HG03575 (cell line): ENCODE results near the gene TMSB4X.

Experiments
- ATAC-seq: cut with Tn5 transposase; IDR thresholded peaks from one replicate; pipeline ENCODE4 v1.9.1; 2021; ENCODE audit not compliant: unreplicated experiment, insufficient number of reproducible peaks, low FRiP score; ENCODE audit errors: extremely low read depth

The TMSB4X gene

DNA sequence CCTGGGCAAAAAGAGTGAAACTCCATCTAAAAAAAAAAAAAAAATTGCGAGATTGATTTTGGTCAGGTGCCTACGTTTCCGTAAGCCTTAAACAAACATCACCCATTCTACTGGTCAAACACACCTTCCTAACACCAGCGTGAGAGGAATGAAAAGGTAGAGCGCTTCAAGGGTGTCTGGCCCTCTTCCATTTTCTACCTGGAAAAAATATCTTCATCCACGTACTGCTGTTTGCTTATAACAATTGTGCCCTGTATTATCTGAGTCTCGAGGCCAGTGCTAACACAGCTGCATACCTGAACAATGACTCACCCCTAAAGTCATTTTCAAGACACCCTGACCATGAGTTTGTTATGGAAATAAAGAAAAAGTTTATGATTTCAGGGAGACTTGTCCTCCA lies 13.9 kb downstream of the TMSB4X start:
- ATAC-seq = no peak

DNA sequence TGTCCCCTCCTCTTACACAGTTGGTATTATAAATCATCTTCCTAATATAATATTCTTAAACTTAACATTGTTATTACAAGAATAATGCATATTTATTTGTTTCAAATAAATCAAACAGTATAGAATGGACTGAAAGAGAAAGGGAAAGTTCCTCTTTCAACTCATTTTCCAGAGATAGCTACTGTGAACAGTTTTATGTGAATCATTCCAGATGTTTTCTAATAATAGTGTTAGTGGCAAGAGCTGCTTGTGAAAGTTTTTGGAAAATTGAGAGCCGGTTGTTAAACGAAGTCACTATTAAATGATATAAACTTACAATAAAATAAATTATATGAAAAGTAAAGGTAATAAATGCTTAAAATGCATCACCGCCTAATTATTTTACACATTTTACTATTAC lies 14.6 kb downstream of the TMSB4X start:
- ATAC-seq = no peak

DNA sequence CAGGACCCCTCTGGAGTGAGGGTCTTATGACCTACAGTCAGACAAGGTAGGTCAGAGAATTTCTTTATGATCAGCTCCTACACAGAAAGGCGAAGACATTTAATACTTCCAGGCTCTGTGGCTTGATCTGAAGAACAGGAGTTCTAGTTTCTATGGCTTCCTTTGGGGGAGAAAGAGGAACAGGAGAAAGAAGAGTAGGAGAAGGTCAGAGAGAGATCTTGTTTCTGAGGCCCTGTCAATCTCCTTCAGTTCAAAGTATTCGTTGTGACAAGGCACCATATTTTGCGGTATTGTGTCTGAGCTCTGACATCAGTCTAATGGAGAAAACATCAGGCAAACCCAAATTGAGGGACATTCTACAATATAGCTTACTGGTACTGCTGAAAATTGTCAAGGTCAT lies 16.7 kb downstream of the TMSB4X start:
- ATAC-seq = no peak

DNA sequence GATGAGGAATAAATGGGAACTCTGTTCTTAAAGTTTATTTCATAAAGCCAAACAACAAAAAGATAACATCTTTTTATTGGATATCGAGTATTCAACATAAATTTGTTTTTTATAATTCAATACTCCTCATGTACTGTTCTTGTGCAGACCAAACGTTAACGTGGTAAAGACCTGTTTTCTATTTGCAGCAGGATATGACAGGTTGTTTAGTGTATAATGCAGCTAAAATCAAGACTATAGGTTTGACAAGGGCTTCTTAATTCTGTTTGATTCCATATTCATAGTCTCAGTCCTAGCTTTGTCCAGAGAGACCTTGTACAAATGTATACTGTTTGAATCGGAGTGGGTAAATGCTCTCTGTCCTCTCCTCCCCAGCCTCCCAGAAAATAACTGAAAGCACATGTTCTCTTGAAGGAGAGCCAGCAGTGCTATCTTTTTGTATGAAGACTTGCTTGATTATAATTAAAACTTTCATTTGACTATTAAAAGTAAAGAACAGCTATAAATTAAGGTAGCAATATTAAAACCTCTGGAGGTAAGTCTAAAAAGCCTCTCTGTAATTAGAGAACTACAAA lies 17.7 kb downstream of the TMSB4X start:
- no peak for ATAC-seq

DNA sequence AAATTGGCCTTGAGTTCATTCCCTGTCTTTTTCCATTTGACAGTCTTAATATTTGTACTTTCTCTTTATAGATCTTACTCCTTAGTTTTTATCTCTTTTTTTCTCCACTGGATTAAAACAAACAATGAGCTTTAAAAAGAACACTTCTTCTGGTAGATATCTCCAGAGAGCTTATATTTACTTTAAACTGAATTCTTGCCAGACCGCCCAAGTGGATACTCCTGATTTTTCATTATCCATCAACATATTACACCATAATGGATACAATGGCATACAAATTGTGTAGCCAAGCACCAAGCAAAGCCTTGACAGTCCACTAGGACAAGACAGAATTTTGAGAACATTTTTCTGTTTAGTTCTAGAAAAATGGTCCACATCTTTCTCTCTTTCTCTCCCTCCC lies 18.9 kb downstream of the TMSB4X start:
- no peak for ATAC-seq

DNA sequence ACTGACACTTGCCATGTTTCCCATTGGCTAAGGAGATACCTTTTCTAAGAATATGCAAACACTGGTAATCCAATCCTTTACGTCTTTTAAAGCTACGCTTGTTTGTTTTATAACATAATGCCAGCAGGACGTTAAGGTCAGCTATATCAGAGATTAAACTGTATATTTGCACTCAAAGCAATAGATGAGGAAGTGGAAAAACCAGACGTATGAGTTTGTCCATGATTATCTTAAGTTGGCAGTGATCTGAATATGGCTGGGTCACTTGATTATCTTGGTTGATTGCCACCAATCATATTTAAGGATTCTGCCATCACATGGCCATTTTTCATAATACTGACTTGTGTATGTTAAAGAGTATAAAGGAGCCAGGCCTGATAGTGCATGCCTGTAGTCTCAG lies 19.4 kb downstream of the TMSB4X start:
- no peak for ATAC-seq

DNA sequence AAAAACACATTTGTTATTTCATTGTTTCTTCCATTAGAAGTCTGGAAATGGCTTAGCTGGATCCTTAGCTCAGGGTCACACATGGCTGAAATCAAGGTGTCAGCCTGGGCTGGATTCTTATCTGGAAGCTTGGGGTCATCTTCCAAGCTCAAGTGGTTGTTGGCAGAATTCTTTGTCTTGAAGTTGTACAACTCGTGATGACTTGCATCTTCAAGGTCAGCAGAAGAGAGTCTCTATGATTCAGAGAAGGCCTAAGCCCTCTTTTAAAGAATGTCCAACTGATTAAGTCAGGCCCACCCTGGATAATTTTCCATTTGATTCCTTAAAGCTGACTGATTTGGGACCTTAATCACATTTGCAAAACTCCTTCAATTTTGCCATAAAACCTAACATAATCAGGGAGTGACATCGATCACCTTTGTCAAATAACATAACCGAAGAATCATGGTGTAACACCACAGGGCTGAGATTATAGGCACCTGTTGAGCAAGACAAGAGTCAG lies 22.1 kb downstream of the TMSB4X start:
- ATAC-seq = no peak

DNA sequence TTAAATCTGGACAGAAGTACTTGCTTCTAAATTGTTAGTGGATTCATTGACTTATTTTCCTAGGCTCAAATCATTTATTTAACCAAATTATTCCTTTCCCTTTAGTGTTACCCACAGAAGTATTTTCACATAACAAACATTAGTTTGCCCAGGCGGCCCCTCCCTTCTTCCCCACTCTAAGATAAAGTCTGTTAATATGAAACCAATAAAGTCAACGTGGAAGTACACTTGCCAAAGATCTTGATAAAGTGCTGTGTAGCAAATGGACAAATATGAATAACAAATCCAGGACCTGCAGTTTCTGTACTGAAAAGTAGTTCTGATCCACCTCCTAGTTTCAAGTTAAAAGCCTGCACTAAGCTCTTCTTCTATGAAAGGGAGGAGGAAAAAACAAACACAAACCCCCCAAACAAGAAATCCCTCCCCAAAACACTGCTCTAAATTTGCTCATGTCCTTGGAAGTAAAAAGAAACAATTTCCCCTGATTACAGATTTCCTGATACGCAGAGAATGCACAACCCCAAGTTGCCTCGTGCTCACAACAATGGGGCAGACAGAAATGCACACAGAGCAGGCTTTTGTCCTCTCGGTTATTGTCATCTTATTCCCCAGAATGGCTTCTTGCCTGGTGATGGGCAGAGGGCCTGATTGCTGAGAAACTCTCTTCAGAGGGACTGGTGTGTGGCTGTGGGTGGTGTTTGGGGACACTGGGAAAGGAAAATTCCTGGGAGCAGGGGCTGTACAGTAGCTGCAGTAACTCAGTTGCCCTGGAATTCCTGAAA lies 23.2 kb downstream of the TMSB4X start:
- ATAC-seq = no peak

DNA sequence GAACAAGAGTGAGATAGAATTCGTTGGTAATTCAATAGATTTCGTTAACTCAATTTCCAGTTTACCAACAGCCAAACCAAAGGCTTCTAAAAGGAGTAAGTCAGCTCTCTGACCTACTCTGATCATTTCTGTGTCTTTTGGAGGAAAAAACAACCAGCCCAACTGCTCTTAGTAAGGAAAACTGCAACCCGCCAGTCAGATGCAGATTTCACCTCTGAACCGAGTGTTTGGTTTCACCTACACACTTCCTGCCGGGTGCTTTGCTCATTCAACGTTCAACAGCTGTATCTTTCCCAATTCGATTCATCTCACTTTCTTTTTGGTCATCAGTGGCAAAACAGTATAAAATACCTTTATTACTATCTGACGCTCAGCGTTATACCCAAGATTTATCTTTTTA lies 24.5 kb downstream of the TMSB4X start:
- ATAC-seq = no peak

DNA sequence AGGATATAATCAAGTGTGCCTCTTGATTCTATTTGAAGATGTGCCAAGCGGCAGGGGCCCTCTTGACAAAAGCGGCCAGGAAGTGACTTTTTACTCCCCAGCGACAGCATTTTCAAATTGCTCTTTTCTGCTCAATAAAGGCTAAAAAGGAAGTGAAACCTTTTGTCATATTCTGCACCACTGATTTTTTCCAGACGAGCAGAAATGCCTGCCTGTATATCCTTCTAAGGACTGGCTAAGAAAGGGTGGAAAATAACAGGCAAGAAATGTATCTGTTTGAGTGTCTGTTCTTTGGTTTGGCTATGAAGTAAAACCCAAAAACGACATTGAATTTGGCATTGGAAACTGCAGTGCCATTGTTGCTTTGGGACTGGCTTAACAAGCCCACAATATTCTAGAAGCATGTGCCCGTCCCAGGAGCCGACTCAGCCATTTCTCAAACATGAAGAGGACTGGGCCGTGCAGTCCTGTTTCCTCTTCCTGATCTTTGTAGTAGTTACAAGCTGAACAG lies 25.4 kb downstream of the TMSB4X start:
- ATAC-seq = no peak

DNA sequence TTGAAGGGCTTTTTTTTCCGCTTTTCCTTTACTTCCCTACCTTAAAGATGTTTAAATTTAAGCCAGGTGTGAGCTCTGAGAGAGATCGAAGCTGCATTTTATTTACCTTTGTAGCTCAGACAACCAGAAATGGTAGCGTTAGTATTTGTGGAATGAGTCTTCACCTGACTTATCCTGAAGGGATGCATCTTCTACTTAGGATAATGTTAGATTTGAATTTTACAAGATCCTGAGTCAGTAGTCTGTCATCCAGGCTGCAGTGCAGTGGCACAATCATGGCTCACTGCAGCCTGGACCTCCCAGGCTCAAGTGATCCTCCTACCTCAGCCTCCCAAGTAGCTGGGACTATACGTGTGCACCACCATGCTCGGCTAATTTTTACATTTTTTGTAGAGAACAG lies 26.2 kb downstream of the TMSB4X start:
- ATAC-seq = no peak

DNA sequence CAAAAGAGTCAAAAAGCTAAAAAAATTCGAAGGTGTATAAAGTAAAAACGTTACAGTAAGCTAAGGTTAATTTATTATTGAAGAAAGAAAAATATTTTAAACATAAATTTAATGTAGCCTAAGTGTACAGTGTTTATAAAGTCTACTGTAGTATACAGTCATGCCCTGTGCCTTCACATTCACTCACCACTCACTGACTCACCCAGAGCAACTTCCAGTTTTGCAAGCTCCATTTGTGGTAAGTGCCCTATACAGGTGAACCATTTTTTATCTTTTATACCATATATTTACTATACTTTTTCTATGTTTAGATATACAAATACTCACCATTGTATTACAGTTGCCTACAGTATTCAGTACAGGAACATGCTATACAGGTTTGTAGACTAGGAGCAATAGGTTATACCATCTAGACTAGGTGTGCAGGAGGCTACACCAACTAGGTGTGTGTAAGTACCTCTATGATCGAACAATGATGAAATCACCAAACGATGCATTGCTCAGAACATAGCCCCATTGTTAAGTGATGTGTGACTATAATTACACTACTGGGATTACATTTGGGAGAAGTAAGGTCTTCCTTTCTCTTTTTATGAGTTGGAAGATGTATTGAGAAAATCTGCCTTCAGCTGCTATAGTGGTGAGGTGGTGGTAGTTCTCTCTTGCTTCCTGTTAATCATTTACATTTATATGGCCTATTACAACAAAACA lies 27.2 kb downstream of the TMSB4X start:
- ATAC-seq = no peak

DNA sequence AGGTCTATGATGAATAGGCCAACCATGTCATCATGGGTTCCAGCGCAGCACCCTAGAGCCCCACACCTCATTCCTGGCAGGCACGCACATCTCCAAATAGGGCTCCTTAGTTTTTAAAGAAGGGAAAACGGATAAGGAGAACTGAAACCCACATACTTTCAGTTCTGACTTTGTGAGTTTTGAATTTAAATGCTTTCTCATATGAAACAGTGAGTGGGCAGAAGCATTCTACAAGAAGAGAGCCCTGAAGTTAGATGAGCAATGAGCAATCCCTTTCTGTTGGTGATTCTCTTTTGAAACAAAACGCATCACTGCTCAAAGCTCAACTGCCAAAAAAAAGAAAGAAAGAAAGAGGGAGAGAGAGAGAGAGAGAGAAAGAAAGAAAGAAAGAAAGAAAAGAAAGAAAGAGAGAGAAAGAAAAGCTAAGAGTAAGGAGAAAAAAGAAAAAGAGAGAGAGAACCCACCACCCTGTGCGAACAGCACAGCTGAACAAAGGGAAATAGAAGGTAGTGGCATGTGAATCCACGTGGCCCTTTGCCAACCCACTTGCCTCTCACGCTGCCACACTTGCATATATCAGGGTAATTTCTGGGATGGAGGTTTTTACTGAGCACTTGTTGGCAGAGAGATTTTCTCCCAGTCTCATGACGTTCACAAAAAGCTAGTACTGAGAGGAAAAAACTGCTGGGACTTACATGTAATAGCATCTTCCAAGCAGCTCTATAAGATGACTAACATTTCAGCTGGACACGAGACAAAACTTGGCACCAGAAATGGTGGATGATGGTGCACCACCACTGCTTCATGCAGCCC lies 31.0 kb downstream of the TMSB4X start:
- ATAC-seq = peak; percentile 33

DNA sequence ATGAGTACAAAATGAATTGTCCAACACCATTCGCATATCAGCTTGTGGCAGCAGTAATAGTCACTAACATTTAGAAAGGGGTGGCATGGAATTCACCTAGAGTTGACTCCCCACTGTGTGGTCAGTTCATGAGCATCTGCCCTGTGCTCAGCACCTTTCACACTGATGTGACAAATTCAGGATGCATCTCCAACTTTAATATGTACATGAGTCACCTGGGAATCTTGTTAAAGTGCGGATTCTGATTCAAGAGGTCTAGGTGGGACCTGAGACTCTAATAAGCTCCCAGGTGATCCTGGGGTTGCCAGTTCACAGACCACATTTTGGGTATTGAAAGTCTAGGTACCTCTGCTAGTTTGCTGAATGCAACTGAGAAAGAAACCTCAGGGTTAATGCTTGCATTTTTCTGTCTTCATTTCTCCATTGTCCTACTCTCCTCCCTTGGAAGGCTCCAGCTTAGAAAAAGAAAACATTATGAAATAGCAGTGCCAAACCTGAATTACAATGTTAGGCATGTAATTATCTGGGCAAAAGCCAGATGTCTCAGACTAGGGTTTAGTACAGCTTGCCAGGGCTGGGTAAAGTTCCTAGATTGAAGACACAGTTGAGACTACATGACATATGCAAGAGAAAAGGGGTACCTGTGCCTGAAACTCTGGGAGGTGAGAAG lies 32.7 kb downstream of the TMSB4X start:
- no peak for ATAC-seq

DNA sequence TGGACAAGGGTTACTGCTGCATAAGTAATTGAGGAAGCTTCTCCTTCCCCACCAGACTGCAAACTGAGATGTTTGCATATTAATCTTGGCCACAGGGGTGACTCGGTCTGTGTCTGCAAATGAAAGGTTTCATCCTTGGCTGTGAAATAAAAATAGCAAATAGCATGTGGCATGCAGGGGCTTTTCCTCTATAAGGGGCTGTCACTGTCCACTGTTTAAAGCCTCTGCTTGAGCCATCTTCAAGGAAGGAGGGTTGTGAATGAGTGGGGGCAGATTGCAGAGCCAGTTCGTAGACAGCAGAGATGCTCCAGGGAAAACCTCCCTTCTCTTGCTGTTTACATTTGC lies 33.3 kb downstream of the TMSB4X start:
- ATAC-seq = no peak

DNA sequence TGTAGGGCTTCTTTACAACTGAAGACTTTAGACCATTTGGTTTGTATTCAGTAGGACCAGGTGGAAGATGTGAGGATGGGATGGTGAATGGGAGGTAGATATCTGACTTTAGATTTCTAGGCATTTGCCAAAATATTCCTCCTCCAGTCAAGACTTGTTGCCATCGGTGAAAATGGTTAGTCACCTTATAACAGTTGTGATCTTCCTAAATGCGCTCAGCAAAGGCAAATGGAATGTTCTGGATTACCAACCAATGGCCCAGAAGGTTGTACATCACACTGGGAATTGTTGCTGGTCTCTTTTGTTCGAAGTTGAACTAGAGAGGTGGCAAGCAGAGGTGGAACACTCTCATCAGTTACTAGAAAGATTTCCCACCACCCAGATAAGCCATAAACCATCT lies 33.9 kb downstream of the TMSB4X start:
- ATAC-seq = no peak

DNA sequence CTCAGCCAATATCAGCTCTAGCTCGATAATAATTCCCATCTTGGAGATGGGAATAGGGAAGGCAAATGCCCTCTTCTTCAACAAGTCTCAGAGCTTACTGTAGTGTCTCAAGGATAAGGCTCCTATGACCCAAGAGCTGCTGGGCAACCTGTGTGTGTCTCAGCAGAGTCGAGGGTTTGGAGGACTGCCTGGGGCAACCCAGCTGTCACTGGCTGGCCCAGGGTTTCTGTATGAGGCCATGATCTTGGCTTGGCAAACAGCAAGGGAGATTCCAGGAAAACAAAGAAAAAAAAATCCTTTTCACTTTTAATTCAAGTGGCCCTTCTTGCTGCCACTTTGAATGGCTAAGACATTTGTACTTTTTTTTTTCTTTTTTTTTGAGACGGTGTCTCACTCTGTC lies 34.4 kb downstream of the TMSB4X start:
- no peak for ATAC-seq

DNA sequence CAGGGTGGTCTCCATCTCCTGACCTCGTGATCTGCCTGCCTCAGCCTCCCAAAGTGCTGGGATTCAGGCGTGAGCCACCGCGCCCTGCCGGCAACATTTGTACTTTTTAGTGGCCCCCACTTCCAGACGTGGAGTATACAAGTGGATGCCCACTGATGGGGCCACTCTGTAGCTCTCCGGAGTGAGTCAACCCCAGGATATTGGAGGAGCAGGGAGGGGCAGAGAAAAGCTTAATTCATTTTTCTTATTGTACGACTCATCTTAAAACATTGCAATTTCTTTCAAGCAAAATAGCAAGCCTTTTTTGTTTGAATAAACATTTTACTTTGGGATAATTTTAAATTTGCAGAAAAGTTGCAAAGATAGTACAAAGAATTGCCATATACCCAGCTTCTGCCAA lies 34.9 kb downstream of the TMSB4X start:
- no peak for ATAC-seq

DNA sequence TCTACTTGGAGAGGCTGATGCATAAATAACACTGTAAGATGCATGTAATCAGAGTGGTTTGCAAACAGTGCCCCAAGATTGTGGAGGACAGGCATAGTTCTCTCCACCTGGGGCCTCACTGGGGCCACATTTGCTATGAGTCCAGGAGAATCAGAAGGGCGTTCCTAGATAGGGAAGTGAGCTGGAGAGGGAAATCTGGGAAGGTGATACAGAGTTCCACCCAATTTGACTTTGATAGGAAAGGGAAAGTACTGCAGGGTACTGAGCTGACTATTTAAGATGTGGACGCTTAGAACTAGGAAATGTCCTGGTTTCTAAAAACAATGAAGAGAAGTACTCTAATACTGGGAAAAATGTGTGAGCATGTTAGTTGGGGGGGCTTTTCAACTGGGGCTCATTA lies 35.6 kb downstream of the TMSB4X start:
- ATAC-seq = no peak
